NCI-H1436 (cell line): ENCODE data around the gene MMP25.
A peak's percentile ranks its signal among the peaks of the same experiment; 100 is the strongest.

ENCODE experiments used
- DNase-seq: peaks from one replicate; lab custom pipeline; 2025; lab: John Stamatoyannopoulos, UW

MMP25 gene

DNA sequence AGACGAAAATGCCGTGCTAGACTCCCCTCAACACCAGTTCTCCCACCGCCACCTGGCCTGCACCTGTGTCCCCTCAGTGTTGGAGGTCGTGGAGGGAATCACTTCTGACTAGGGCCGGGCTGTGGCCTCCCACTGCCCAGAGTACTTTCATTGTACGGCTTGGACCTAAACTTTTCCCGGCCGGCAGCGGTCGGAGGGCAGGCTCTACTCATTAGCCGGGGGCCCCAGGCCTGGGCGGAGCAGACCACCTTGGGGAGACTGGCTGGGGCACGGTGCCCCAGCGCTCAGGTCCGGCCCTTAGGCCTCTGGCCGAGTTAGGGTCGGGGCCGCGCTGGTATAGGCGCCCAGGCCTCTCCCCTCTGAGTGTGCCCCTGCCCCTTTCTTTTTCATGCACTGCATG, 29.0 kb upstream of the MMP25 start:
- DNase-seq: no peak

DNA sequence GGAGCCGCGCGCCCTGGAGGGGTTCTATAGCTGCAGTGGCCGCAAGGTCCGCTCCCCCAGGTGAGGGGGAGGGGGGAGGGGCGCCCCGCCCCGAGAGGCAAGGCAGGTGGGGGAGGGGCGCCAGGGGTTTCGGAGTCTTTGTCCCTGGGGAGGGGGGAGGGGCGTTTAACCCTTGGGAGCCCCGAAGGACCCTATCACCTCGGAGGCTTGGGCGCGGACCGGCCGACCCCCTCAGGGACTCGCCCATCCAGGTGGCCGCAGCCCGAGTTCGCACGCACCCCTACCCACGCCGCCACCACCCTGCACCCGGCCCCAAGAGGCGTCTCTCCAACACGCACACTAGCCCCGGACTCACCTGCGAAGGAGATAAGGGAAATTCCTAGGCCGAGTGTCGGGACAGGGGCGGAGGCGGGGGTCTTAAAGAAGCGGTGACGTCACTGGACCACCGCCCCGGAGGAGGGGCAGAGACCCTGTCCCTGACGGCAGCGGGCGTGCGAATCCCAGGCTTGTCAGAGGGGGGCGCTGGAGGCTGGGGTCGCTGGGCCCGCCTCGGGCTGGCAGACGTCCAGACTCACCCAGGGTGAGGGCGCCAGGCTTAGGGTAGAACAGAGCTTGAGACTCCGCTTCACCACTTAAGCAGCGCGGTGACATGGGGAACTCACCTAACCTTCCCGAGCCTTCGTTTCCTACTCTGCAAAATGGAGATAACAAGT, 28.4 kb upstream of the MMP25 start, which contains the start of gene CLDN6:
Gene CLDN6, minus strand, starts transcription at position 390 of the 713 bp plus-strand sequence. CDS start 2,162 bp downstream, outside the sequence.
- DNase-seq: no peak

DNA sequence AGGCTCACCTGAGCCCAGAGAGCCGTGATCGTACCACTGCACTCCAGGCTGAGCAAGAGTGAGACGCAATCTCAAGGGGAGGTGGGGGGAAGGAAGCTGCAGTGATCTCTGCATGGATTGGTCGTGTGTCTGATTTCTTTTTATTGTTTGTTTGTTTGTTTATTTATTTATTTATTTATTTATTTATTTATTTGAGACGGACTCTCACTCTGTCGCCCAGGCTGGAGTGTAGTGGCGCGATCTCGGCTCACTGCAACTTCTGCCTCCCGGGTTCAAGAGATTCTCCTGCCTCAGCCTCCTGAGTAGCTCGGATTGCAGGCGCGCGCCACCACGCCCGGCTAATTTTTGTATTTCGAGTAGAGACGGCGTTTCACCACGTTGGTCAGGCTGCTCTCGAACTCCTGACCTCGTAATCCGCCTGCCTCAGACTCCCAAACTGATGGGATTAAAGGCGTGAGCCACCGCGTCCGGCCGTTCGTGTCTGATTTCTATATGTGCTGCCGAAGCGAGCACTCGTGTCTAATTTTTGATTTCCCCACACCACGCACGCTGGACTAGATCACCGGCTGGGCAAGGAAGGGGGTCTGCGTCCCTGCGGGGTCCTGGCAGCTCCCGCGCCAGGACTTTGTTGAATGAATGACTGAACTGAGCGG, 26.6 kb upstream of the MMP25 start:
- DNase-seq: no peak

DNA sequence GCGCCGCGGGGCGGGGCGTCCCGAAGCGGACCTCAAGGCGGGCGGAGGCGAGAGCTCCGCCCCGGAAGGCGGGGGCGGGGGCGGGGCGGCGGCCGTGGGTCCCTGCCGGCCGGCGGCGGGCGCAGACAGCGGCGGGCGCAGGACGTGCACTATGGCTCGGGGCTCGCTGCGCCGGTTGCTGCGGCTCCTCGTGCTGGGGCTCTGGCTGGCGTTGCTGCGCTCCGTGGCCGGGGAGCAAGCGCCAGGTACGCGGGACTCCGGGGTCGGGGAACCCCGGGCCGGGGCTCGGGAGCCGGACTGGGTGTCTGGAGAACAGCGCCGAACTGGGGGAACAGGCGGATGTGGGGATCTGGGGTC, 26.1 kb upstream of the MMP25 start, which contains the start of gene TNFRSF12A:
Gene TNFRSF12A, plus strand, starts transcription at position 122 of the 357 bp plus-strand sequence. Its CDS starts 30 bp downstream, at position 152.
- peak; percentile 74 for DNase-seq

DNA sequence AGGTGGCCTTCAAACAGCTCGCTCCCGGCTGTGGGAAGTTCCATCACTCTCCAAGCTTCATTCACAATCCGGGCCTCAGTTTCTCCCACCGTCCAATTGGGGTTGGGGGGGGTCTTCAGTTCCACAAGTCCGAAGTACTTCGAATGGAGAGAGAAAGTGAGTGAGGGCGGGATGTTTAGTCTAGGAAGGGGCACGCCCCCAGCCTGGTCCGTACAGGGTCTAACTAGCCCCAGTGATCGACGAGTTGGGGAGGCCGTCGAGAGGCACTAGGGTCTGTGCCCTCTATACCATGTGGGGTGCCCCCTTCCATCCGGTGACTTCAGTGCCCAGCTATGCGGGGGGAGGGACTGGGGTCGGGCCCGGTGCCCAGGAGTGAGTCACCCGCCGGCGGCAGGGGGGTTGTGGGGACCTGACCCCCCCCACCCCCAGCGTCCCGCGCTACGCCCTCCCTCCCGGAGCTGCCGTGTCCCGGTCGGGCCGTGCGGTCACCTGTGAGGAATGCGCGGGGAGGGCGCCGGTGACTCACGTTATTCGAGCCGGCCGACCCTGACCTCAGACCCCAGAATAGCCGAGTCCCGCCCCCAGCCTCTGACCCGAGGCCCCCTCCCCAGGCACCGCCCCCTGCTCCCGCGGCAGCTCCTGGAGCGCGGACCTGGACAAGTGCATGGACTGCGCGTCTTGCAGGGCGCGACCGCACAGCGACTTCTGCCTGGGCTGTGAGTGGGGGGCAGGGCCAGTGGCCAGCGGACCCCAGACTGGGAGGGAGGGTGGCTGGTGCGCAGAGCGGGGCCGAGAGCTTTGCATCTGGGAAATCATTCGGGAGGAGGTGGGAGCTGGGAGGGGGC, 25.5 kb upstream of the MMP25 start:
- no peak for DNase-seq

DNA sequence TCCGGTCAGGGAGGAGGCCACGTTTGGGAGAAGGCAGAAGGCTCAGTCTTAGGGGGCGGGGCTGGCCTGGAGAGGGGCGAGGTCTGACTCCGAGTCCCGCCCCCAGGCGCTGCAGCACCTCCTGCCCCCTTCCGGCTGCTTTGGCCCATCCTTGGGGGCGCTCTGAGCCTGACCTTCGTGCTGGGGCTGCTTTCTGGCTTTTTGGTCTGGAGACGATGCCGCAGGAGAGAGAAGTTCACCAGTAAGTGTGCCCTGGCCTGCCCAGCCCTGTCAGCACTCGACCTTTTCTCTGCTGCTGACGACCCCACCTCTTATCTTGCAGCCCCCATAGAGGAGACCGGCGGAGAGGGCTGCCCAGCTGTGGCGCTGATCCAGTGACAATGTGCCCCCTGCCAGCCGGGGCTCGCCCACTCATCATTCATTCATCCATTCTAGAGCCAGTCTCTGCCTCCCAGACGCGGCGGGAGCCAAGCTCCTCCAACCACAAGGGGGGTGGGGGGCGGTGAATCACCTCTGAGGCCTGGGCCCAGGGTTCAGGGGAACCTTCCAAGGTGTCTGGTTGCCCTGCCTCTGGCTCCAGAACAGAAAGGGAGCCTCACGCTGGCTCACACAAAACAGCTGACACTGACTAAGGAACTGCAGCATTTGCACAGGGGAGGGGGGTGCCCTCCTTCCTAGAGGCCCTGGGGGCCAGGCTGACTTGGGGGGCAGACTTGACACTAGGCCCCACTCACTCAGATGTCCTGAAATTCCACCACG, 24.7 kb upstream of the MMP25 start:
- peak; percentile 54 for DNase-seq

DNA sequence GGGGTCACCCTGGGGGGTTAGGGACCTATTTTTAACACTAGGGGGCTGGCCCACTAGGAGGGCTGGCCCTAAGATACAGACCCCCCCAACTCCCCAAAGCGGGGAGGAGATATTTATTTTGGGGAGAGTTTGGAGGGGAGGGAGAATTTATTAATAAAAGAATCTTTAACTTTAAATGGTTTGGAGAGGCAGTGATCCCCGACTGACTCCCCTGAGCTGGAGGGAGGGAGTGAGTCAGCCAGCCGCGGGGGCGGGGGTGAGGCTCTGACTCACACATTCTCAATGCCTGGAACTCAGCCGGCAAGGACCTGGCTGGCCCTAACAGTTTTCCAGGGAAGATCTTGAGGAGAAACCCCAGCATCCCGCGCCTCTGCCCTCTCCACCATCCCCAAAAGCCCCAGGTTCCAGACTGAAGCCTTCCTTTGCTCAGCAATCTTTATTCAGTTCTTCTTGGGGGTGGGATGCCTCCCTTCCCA, 24.1 kb upstream of the MMP25 start:
- no peak for DNase-seq

DNA sequence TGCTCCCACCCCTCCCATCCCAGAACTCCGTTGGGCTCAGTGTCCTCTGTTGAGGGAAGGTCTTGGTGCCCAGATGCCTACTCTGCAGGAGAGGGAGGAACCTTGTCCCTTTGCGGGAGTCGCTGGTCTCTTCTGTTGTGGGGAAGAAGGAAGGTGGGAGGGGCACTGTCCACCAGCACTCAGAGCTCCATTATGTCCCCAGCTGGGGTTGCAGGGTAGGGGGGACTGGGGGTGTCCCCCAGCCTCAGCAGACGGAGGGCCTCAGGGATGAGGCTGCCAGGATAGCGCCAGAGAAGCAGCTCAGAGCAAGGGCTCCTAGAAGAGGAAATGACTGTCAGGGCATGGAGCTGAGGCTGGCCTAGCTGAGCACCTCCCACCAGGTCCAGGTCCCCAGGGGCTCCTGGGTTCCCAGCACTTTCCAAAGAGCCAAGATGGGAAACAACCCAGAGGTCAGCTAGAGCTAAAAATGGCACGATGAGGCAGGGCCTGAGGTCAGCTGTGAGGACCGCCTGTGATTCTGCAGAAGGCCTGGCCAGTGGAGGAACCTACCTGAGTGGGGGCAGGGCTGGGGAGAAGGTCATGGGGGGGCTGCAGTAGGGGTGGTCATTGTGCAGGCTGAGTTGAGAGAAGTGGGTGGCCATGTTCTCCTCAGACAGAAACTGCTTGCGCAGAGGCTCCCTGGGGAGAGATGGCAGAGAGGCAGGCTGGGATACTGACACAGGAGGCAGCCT, 23.5 kb upstream of the MMP25 start:
- DNase-seq: peak; percentile 76

DNA sequence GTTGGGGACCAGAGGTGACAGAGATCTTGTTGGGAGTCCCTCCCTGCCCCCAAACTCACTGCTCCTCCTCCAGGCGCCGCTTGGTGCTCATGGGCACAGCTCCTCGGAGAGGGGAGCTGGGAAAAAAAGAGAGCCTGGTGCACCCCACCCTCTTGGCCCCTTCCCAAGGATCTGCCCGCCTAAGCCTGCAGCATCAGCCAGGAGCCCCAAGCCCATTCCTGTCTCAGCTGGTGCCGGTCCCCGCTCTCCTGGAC, 23.0 kb upstream of the MMP25 start:
- DNase-seq: no peak

DNA sequence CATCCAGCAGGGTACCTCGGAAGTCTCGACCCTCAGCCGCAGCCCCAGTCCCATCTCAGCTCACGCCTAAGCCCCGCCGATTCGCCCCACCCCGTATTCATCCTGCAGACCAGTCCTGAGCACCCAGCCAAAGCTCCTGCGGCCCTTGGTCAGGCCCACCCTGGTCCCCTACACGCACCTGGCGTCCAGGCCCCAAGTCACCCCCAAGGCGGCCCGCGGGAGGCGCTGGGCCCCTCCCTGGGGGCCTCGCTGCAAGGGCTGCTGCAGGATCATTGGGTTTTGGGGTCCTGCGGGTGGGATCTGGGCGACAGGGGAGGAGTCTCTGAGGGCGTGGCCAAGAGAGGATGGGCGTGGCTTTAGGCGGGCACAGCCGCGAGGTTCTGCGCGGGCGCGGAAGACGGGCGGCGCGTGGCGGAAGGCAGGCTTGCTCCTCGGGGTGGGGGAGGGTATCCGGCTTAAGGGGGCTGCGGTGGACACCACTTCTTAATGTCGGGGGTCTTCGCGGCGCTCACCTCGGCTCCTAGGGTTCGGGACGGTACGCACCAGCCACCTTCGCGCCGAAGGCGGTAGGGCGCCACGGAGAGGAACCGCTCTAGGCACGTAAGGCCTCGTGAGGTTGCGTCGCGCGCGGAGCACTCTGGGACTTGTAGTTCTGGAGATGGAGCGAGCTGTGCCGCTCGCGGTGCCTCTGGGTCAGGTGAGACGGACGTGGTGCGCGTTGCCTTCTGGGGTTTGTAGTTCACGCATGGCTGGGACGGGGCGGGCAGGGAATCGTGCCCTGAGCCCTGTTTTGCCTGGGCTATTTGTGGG, 22.5 kb upstream of the MMP25 start, which contains the start of the genes HCFC1R1 and THOC6:
Gene HCFC1R1, minus strand, starts transcription at position 274 of the 810 bp plus-strand sequence. Its CDS starts 1 bp downstream, at position 273.
Gene THOC6, plus strand, starts transcription at position 367 of the 810 bp plus-strand sequence. Its CDS starts 292 bp downstream, at position 659.
- peak; percentile 95 for DNase-seq

DNA sequence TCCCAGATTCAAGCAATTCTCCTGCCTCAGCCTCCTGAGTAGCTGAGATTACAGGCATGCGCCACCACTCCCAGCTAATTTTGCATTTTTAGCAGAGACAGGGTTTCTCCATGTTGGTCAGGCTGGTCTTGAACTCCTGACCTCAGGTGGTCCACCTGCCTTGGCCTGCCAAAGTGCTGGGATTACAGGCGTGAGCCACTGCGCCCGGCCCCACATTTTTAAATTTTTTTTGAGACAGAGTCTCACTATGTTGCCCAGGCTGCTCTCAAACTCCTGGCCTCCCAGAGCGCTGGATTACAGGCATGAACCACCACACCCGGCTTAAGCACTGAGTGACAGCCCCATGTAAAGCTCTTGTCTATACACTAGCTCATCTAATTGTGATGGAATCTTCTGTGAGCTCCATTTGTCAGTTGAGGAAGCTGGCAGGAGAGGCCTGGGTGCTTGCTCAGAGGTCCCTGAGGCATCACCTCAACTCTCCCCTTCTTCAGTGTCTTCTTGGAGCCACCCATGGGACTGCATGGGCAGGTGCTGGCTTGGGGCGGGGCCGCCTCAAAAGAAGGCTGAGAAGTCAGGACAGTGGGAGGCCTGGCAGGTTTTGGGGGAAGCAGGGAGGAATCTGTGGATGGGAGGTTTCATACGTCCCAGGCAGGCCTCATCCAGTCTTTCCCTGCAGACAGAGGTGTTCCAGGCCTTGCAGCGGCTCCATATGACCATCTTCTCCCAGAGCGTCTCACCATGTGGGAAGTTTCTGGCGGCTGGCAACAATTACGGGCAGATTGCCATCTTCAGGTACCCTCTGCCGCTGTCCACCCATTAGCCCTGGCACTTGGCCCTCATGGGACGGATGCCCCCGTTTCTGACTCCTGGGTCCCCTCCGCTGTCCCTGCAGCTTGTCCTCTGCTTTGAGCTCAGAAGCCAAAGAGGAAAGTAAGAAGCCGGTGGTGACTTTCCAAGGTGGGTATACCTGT, 21.0 kb upstream of the MMP25 start:
- DNase-seq: no peak

DNA sequence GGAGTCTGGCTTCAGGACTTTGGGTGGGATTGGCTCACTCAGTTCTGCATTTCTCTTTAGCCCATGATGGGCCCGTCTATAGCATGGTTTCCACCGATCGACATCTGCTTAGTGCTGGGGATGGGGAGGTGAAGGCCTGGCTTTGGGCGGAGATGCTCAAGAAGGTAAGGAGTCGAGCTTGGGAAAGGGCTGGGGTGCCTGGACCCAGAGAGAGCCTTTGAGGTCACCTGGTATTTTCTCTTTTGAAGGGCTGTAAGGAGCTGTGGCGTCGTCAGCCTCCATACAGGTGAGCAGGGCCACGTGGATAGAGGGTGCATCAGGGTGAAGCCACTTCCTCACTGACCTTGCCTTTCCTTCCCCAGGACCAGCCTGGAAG, 20.4 kb upstream of the MMP25 start:
- DNase-seq: no peak

DNA sequence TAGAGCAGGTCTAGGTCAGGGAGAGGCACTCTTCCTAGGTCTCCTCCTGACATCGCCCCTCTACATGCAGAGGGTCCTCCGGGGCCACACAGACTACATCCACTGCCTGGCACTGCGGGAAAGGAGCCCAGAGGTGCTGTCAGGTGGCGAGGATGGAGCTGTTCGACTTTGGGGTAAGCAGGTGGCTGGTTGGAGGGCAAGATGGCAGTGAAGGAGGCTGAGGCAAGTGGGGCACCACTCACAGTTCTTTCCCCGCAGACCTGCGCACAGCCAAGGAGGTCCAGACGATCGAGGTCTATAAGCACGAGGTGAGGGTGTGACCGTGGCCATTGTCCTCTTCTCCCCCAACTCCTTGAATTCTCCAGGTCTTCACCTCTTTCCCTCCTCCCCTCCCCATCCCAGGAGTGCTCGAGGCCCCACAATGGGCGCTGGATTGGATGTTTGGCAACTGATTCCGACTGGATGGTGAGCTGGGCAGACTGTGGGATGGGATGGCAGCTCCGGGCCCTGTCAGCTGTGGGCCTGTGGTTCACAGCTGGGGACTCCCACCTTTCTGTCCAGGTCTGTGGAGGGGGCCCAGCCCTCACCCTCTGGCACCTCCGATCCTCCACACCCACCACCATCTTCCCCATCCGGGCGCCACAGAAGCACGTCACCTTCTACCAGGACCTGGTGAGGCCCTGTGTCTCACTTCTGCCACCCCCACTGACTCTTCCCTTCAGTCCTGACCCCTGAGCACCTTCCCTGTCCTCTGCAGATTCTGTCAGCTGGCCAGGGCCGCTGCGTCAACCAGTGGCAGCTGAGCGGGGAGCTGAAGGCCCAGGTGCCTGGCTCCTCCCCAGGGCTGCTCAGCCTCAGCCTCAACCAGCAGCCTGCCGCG, 19.5 kb upstream of the MMP25 start:
- DNase-seq: no peak

DNA sequence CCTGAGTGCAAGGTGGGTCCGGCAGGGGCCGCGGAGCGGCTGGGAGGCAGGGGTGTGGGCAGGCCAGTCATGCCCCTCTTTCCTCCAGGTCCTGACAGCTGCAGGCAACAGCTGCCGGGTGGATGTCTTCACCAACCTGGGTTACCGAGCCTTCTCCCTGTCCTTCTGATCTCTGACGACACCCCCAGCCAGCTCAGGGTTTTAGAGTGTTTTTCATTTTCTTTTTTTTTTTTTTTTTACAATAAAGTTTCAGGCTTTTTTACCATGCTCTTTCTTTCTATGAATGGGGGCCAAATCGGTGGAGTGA, 18.9 kb upstream of the MMP25 start:
- DNase-seq: no peak

DNA sequence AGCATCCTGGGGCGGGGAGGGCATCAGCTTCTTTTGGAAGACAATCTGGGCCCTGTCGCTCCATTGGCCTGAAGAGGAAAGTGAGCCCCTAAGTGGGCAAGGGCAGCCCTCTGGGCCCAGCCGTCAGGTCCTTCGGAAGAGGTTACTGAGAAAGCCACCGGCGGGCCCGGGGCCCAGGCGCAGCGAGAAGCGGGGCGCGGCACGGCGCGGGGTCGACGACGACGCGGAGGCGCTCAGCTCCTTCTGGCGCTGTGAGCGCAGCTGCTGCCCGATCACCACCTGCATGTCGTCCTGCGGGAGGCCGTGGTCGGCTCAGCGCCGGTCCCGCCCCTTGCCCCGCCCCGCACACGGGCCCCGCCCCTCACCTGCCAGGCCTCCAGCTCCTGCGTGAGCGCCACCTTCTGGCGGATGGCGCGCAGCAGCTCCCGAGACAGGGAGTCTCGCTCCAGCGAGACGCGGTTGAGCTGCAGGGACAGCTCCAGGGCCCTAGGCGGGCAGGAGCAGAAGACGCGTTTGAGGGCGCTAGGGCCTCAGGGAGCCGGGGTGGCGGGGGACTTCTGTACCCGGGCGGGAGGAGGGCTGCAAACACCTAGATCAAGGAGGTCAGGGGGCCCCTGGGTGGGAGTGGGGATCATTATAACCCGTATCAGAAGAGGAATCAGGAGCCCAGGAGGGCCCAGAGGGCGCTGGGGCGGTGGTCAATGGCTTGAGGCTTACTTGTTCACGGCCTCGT, 18.2 kb upstream of the MMP25 start:
- DNase-seq: peak; percentile 87

DNA sequence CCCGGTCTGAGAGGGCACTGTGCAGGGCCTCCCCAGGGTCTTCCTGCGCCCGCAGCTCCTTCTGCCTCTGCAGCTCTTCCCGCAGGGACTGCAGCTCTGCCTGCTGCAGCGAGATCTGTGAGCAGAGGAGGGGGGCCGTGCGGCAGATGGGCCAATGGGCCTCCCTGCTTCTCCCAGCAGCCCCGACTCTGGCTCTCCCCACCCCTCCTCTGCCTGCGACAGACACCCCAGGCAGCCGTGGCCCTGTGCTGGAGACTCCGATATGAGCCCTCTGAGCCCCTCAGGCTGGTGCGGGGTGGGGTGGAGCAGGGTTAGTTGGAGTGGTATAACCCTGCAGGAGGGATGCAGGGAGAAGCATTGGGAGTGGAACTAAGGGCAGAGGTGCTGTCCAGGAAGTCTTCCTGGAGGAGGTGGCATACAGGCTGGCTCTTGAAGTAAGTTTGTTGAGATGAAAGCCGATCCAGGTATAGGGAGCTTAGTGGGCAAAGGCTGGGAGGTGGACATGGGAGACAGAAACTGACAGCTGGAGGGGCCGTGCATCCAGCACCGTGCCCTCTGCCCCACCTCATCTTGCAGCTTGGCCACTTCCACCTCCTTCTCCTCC, 17.5 kb upstream of the MMP25 start:
- DNase-seq: no peak
